Smooth muscle cell (in vitro differentiated cells): ENCODE measurements around the gene OR5AU1. TPM values are rescaled to one million over a fixed set of nuclear protein-coding genes. Genes with fewer than 3 reads are reported as not detected.

ENCODE experiments used
- DNase-seq: peaks from one replicate; lab custom pipeline; 2025; ENCODE audit not compliant: unreplicated experiment; lab: John Stamatoyannopoulos, UW
- H2AFZ ChIP-seq: fragments of 200-600 bp; sonication (generic); 2 replicates; pipeline ENCODE4 v1.6.0; 2016; ENCODE audit warnings: antibody characterized with exemption, low read depth, mild to moderate bottlenecking
- H3F3A ChIP-seq: fragments of 200-600 bp; sonication (generic); 2 replicates; pipeline ENCODE4 v1.6.0; 2017; ENCODE audit warnings: antibody characterized with exemption, low read depth
- H3K27ac ChIP-seq: fragments of 200-600 bp; sonication (generic); 2 replicates; pipeline ENCODE4 v1.5.1; 2016; ENCODE audit warnings: low read depth, mild to moderate bottlenecking
- H3K27me3 ChIP-seq: fragments of 200-600 bp; sonication (generic); 2 replicates; pipeline ENCODE4 v1.6.1; 2016; ENCODE audit warnings: low read depth, mild to moderate bottlenecking
- H3K36me3 ChIP-seq: fragments of 200-600 bp; sonication (generic); 2 replicates; pipeline ENCODE4 v1.5.1; 2016; ENCODE audit warnings: low read depth
- H3K4me1 ChIP-seq: fragments of 200-600 bp; sonication (generic); 2 replicates; pipeline ENCODE4 v1.5.1; 2016; ENCODE audit warnings: low read depth
- H3K4me2 ChIP-seq: fragments of 200-600 bp; sonication (generic); 2 replicates; pipeline ENCODE4 v1.6.0; 2016; ENCODE audit warnings: mild to moderate bottlenecking
- H3K4me3 ChIP-seq: fragments of 200-600 bp; sonication (generic); 2 replicates; pipeline ENCODE4 v1.5.1; 2016; ENCODE audit warnings: mild to moderate bottlenecking
- H3K79me2 ChIP-seq: fragments of 200-600 bp; sonication (generic); 2 replicates; pipeline ENCODE4 v1.6.0; 2016; ENCODE audit warnings: low read depth, mild to moderate bottlenecking
- H3K9ac ChIP-seq: fragments of 200-600 bp; sonication (generic); 2 replicates; pipeline ENCODE4 v1.6.0; 2016; ENCODE audit warnings: low read depth
- H3K9me3 ChIP-seq: fragments of 200-600 bp; sonication (generic); replicated peaks from 2 replicates; pipeline ENCODE4 v1.5.1; 2016; ENCODE audit warnings: low read depth
- H4K20me1 ChIP-seq: fragments of 200-600 bp; sonication (generic); 2 replicates; pipeline ENCODE4 v1.6.0; 2016; ENCODE audit warnings: low read depth
- CTCF ChIP-seq: fragments of 200-600 bp; sonication (generic); IDR thresholded peaks from 2 replicates; pipeline ENCODE4 v1.5.1; 2017; ENCODE audit warnings: borderline replicate concordance, mild to moderate bottlenecking, antibody characterized with exemption; ENCODE audit not compliant: insufficient read depth, poor library complexity, severe bottlenecking
- WGBS: methylation state at CpG from one replicate; pipeline ENCODE4 v1.1.7; 2016; ENCODE audit warnings: low lambda C conversion rate; 5-methylcytosine and 5-hydroxymethylcytosine counted together
- polyA plus RNA-seq: library from polyadenylated mRNA; unstranded; fragments of >200 nt; fragmentation: Nextera tagmentation; extraction: Ambion mirVana; gene quantifications from 2 replicates; pipeline ENCODE4 v1.2.1, GENCODE V29; 2016
- total RNA-seq: library from RNA; depleted of rRNA; stranded (reverse); fragments of >200 nt; gene quantifications from 2 replicates; pipeline ENCODE4 v1.2.3, GENCODE V29; 2014

OR5AU1 gene
- total and polyA plus RNA-seq, 2 experiments from 2014 or later = not detected

- Histone ChIP-seq H3K27me3 (no peaks in the 10 kb centered on the region), H3K27ac (no peak overlapping the region), H4K20me1 (no peaks in the 10 kb centered on the region), H3K36me3 (no peaks in the 10 kb centered on the region), H3K4me2 (no peak overlapping the region), H2AFZ (no peak overlapping the region), H3K4me3 (no peak overlapping the region), H3K9ac (no peak overlapping the region), H3K79me2 (no peaks in the 10 kb centered on the region), H3F3A (peaks cover 14% of the 10 kb centered on the region), H3K9me3 (no peaks in the 10 kb centered on the region), H3K4me1 (peaks cover 4% of the 10 kb centered on the region)
- no peak for DNase-seq
- TF ChIP-seq CTCF = no peak
Measured at GRCh38 chr14:21194597-21194996, 38.7 kb upstream of the OR5AU1 start.

GRCh38 chr14:21192875-21193535 lies 37.1 kb upstream of the OR5AU1 start:
- H3K4me3 ChIP-seq = no peak overlapping the region
- H3K4me2 ChIP-seq = no peak overlapping the region
- H3K36me3 ChIP-seq = no peaks in the 10 kb centered on the region
- 83% methylated on average over 7 of the region's 7 CpGs for WGBS
- H3F3A ChIP-seq = peaks cover 4% of the 10 kb centered on the region
- no peak for DNase-seq
- H3K27me3 ChIP-seq = no peaks in the 10 kb centered on the region
- no peak for TF ChIP-seq CTCF
- peaks cover 4% of the 10 kb centered on the region for H3K4me1 ChIP-seq
- H3K9me3 ChIP-seq = no peaks in the 10 kb centered on the region
- no peak overlapping the region for H3K27ac ChIP-seq
- H2AFZ ChIP-seq = no peak overlapping the region
- no peaks in the 10 kb centered on the region for H3K79me2 ChIP-seq
- no peak overlapping the region for H3K9ac ChIP-seq
- no peaks in the 10 kb centered on the region for H4K20me1 ChIP-seq

GRCh38 chr14:21192447-21192822 lies 36.6 kb upstream of the OR5AU1 start:
- peak overlapping the region; percentile 48 for H3K4me3 ChIP-seq
- H4K20me1 ChIP-seq = no peaks in the 10 kb centered on the region
- TF ChIP-seq CTCF = no peak
- no peaks in the 10 kb centered on the region for H3K27me3 ChIP-seq
- WGBS = 33% methylated on average over 1 of the region's 1 CpG
- H3K27ac ChIP-seq = no peak overlapping the region
- peaks cover 4% of the 10 kb centered on the region for H3K4me1 ChIP-seq
- no peak overlapping the region for H2AFZ ChIP-seq
- no peaks in the 10 kb centered on the region for H3K9me3 ChIP-seq
- H3F3A ChIP-seq = no peaks in the 10 kb centered on the region
- H3K4me2 ChIP-seq = peak overlapping the region; percentile 90
- no peak overlapping the region for H3K9ac ChIP-seq
- no peaks in the 10 kb centered on the region for H3K36me3 ChIP-seq
- DNase-seq = no peak
- no peaks in the 10 kb centered on the region for H3K79me2 ChIP-seq

- peak overlapping the region; percentile 48 for H3K4me3 ChIP-seq
- no peaks in the 10 kb centered on the region for H3K36me3 ChIP-seq
- no peaks in the 10 kb centered on the region for H3F3A ChIP-seq
- H3K79me2 ChIP-seq = no peaks in the 10 kb centered on the region
- no peak overlapping the region for H3K27ac ChIP-seq
- peaks cover 4% of the 10 kb centered on the region for H3K4me1 ChIP-seq
- DNase-seq = peak; percentile 11
- peak overlapping the region; percentile 90 for H3K4me2 ChIP-seq
- H4K20me1 ChIP-seq = no peaks in the 10 kb centered on the region
- H3K27me3 ChIP-seq = no peaks in the 10 kb centered on the region
- TF ChIP-seq CTCF = no peak
- no peaks in the 10 kb centered on the region for H3K9me3 ChIP-seq
- H3K9ac ChIP-seq = no peak overlapping the region
- WGBS = 21% methylated on average over 16 of the region's 19 CpGs
- peak overlapping the region; percentile 28 for H2AFZ ChIP-seq
Measured at GRCh38 chr14:21191809-21192446, 36.1 kb upstream of the OR5AU1 start.
